Activated gamma-delta T cell (primary cell): ENCODE measurements around the gene PPIL4.

Source experiments
- DNase-seq: peaks from one replicate; lab custom pipeline; 2025; lab: John Stamatoyannopoulos, UW
- total RNA-seq, 2 donors: gene quantifications; one replicate each; lab custom pipeline; 2026; lab: John Stamatoyannopoulos, UW

PPIL4 gene, protein sequence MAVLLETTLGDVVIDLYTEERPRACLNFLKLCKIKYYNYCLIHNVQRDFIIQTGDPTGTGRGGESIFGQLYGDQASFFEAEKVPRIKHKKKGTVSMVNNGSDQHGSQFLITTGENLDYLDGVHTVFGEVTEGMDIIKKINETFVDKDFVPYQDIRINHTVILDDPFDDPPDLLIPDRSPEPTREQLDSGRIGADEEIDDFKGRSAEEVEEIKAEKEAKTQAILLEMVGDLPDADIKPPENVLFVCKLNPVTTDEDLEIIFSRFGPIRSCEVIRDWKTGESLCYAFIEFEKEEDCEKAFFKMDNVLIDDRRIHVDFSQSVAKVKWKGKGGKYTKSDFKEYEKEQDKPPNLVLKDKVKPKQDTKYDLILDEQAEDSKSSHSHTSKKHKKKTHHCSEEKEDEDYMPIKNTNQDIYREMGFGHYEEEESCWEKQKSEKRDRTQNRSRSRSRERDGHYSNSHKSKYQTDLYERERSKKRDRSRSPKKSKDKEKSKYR
- total RNA-seq: 59.1 to 64.1 reads per million in 2 donors

GRCh38 chr6:149545754-149546471 lies at the start of gene PPIL4:
TSS of gene PPIL4 (minus strand) at chr6:149546043. CDS start at chr6:149546005, 38 bp downstream.
- peak; percentile 95 for DNase-seq

- no peak for DNase-seq
Observed at GRCh38 chr6:149593408-149593807, 47.6 kb upstream of the PPIL4 start.

DNA sequence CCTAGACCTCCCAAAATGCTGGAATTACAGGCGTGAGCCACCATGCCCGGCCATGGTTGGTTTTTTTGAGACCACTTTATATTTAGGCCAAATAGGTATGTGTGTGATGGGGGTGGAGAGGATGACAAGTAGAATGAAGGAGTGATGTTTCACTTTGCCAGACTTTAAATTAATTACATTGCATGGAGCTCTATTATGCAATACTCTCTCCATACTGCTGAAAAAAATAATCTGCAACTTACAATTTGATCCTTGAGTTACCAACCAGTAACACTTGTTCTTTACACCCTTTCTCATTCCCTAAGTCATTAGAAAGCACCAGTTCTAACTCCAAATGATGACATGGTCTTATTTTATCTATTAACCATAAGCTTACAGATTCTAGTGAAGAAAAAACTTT lies 47.1 kb upstream of the PPIL4 start:
- DNase-seq: no peak

- DNase-seq: no peak
Observed at GRCh38 chr6:149586149-149586548, 40.3 kb upstream of the PPIL4 start.

DNA sequence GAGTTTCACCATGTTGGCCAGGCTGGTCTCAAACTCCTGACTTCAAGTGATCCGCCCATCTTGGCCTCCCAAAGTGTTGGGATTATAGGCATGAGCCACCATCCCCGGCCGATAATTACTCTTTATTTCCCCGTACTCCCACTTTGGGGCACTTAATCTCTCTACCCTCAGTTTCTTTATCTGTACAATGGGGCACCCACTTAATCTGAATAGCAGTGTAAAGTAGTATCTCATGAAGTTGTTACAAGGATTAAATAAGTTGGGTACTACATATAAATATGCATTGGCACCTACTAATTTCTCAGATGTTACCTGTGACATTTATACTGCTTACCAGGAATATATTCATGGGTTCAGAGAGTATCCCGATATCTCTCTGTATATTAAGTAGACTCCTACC lies 35.5 kb upstream of the PPIL4 start:
- no peak for DNase-seq

DNA sequence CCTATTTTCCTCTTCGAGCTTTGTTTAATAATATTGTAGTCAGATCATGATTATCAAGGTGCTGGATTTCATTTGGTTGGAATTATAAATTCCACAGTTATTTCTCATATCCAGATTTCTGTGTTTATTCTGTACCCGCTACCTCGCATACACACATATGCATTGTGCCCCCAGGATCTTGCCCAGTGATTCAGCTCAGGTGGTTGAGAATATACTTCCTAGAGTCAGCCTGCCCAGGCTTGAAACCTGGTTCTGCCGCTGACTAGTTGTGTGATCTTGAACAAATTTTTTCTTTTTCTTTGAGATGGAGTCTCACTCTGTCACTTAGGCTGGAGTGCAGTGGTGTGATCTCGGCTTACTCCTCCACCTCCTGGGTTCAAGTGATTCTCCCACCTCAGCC lies 35.0 kb upstream of the PPIL4 start:
- no peak for DNase-seq

DNA sequence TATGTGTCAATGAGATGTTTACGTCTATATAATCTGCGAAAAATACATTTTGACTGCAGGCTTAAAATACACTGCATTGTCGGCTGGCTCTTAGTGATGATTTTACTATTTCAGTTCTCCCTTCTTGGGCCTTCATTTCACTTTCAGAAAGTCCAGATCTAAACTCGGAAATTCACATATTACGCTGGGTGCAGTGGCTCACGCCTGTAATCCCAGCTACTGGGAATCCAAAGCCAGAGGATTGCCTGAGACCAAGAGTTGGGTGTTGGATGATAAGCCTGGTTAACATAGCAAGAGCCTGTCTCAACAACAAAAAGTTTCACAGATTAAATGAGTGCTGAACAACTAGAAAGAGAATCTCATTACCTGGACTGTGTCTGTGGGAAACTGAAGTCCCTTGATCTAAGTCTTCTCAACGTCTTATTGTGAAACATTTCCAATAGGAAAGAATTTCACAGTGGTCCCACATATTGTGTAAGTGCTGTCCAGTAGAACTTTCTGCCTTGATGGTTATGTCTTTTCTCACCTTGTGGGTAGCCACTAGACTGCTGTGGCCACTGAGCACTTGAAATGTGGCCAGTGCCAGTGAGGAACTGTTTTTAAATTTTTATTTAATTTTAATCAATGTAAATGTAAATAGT lies 22.2 kb upstream of the PPIL4 start:
- no peak for DNase-seq

GRCh38 chr6:149567194-149567586 lies 21.3 kb upstream of the PPIL4 start:
- DNase-seq: no peak

DNA sequence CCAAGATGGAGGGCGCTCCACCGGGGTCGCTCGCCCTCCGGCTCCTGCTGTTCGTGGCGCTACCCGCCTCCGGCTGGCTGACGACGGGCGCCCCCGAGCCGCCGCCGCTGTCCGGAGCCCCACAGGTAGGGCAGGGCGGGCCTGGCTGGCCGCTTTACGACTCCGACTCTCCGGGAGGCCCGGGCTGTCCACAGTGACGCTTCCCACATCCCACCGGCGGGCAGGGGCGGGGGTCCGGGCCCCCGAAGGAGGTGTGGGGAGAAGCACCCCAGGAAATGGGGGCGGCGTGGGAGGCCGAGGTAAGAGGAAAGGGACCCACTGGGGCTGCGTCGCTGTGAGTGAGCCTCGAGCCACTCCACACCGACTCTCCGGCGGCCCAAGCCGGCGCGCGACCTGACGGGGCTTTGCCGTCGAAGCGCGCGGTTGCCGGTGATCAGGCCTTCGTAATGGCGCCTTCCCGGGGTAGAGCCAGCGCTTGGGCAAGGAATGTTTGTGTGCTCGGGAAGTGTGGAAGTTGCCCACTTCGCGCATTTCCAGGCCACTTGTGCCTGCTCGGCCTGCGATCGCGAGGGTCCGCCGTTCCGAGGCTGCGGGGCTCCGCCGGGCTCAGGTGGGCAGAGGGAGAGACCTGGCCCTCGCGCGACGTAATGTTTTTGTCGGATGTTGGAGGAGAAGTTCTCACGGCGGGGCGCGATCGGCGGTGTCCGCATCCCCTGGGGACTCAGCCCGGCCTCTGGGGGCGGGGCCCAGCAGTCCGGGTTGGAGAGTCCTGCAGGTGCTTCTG lies 20.8 kb upstream of the PPIL4 start:
- DNase-seq: peak; percentile 46

- peak; percentile 91 for DNase-seq
Observed at GRCh38 chr6:149565527-149566409, 19.9 kb upstream of the PPIL4 start, which contains the start of gene GINM1. TSS of gene GINM1 (plus strand) at chr6:149566375. CDS start at chr6:149566415, 40 bp downstream.

DNA sequence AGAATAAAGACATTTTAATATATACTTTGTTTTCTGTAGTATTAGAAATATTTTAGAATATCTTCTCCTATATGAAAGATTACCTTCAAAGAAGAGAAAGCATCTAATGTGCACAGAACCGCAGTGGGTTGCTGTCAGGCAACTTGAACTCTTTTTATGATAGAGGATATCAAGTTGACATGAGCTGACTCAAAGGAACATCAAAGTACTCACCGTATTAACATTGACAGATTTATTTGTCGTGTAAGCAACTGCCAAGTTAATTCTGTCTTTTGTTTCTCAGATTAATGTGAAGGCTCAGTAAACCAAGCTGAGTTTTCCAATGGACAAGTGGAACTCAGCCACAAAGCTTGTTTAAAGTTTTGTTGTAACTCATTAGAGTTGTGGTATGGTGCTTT lies 18.1 kb upstream of the PPIL4 start:
- DNase-seq: no peak

DNA sequence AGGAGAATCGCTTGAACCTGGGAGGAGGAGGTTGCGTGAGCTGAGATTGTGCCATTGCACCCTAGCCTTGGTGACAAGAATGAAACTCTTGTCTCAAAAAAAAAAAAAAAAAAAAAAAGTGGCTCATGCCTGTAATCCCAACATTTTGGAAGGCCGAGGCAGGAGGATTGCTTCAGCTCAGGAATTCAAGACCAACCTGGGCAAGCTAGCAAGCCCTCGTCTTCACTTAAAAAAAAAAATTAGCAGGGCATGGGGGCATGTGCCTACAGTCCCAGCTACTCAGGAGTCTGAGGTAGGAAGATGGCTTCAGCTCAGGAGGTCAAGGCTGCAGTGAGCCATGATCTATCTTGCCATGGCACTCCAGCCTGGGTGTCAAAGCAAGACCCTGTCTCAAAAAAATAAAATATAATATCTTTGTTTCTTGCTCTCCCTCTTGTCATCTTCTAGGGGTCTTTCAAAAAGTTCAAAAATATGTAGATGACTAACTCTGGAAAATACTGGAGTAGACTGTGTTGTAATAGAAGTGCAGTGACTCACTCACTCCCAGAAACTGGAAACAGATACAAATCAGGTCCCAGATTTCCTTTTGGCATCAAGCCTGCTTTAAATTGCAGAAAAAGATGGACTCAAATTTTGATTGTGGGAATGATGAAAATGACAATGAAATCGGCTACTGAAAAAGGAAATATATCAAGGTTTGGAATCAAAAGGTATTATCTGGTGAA lies 17.5 kb upstream of the PPIL4 start:
- DNase-seq: no peak

DNA sequence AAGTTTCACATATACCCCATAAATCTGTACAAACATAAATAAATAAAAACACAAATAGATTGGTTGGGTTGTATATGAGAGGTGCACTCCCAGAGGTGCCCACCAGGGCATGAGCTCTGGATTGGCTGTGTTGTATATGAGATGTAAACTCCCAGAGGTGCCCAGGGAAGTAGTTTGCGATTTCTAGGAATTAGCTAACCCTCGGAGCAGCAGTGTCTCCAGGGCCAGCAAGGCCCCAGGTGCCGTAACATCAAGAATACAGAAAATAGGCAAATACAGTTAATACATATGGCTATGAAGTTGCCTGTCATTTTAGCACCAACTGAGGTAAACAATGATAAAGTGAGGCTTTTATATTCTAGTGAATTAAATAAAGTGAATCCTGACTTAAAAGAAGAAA lies 14.9 kb upstream of the PPIL4 start:
- no peak for DNase-seq

DNA sequence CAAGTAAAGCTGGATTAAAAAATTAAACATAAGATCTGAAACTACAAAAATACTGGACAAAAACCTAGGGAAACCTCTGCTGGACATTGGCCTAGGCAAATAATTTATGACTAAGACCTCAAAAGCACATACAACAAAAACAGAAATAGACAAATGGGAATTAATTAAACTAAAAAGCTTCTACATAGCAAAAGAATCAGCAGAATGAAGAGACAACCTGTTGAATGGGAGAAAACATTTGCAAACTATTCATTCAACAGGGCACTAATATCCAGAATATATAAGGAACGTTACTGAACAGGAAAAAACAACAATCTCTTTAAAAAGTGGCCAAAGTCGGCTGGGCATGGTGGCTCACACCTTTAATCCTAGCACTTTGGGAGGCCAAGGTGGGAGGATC lies 13.5 kb upstream of the PPIL4 start:
- DNase-seq: no peak

GRCh38 chr6:149558029-149558428 lies 12.2 kb upstream of the PPIL4 start:
- no peak for DNase-seq

DNA sequence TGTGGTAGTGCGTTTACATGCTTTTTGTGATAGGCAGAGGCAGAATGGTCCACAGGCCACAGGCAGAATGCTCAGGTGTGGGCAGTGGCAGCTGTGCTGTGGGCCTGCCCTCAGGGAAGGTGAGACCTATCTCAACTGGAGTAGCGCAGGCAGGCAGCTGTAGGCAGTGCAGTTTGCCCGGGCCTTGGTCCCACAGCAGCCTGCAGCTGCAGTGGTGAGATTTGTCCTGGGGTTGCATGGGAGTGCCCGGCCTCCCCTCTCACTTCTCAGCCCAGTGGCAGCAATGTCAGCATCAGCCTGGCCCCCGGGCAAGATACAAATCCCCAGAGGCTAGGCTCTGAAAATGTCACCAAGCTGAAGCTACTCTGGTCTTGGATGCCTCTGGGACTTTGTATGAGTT lies 6.1 kb upstream of the PPIL4 start:
- DNase-seq: no peak

- DNase-seq: no peak
Observed at GRCh38 chr6:149545258-149545753, 537 bp downstream of the PPIL4 start.

GRCh38 chr6:149544646-149545257 lies 1.1 kb downstream of the PPIL4 start:
- no peak for DNase-seq

DNA sequence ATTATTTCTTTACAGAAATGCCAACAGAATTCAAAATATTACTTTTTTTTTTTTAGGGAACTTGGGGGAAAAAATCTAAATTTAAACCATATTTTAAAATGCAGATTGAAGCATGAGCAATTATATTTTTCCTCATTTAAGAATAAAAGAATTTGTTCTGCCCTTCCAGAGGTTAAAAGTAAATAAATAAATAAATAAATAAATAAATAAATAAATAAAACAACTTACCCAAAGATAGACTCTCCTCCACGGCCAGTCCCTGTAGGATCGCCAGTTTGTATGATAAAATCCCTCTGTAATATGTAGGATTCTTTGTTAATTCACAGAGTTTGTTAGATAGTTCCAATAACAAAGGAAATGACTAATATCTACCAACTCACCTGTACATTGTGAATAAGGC lies 4.7 kb downstream of the PPIL4 start:
- no peak for DNase-seq
